GM23338 (cell line): ENCODE data around the gene TNFRSF8.

ENCODE experiments used
- CTCF ChIP-seq, 2 experiments: fragments of 200-600 bp in 1 of 2; sonication (generic) in 1 of 2; conservative IDR thresholded peaks; 2 replicates each; pipeline versions ENCODE4 v1.5.1 to v1.6.1; 2016 to 2017; ENCODE audit warnings: antibody characterized with exemption in 2 of 2, low read depth in 2 of 2, mild to moderate bottlenecking in 2 of 2, moderate library complexity in 1 of 2
- REST ChIP-seq: IDR thresholded peaks from one replicate; pipeline ENCODE4 v1.6.1; 2018; ENCODE audit warnings: antibody characterized with exemption; ENCODE audit not compliant: unreplicated experiment
- ZNF114 ChIP-seq: fragments of 250-450 bp; sonication (Bioruptor Pico); IDR thresholded peaks from 2 replicates; pipeline ENCODE4 v1.5.0; 2020; ENCODE audit warnings: mild to moderate bottlenecking, moderate library complexity

- TF ChIP-seq CTCF (conservative IDR thresholded peaks at IDR 0.05; ENCODE audit: low read depth in 2 of 2) = no peak
- no peak for TF ChIP-seq REST
- TF ChIP-seq ZNF114 (CRISPR knock-in tag) = no peak
Measured at GRCh38 chr1:12022036-12022435, 41.1 kb upstream of the TNFRSF8 start.
